Activated CD4-positive, CD25-positive, alpha-beta regulatory T cell treated with anti-CD3 and anti-CD28 coated beads, Interleukin-2, amount 50 U/mL, for 16 hours (primary cell): ENCODE results near the gene PMAIP1.

Experiments
- DNase-seq: peaks from one replicate; pipeline ENCODE4 v3.0.0-alpha.2; 2020; ENCODE audit warnings: low read depth, low spot score

Gene PMAIP1

GRCh38 chr18:59911600-59911999, 11.8 kb downstream of the PMAIP1 start:
- no peak for DNase-seq

GRCh38 chr18:59912007-59912550, 12.3 kb downstream of the PMAIP1 start:
- no peak for DNase-seq

DNA sequence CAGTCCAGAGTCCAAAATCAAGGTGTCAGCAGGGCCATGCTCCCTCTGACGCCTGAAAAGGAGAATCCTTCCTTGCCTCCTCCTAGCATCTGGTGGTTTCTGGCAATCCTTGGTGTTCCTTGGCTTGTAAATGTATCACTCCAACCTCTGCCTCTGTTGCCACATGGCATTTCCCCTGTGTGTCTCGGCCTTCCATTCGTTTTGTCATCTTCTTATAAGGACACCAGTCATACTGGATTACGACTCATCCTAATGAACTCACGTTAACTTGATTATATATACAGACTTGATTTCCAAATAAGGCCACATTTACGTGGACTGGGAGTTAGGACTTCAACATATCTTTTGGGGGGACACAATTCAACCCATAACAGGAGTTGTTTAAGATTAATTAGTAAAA, 15.8 kb downstream of the PMAIP1 start:
- DNase-seq, result no peak

DNA sequence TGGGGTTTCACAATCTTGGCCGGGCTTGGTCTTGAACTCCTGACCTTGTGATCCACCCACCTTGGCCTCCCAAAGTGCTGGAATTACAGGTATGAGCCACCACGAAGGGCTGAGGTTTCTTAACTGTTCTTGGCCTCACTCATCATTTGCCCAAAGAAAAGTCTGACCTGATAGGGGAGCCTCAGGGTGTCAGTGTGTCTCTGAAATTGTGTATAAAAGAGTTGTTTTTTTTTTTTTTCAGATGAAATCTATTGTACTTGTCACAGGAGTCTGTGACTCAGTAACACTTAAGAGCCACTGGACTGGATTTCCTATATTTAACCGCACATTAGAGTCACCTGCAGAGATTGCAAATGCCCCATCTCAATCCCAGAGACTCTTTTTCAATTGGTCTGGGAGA, 16.9 kb downstream of the PMAIP1 start:
- no peak for DNase-seq

GRCh38 chr18:59917422-59917821, 17.6 kb downstream of the PMAIP1 start:
- DNase-seq, result no peak

GRCh38 chr18:59918320-59918755, 18.5 kb downstream of the PMAIP1 start:
- no peak for DNase-seq

GRCh38 chr18:59918997-59919396, 19.2 kb downstream of the PMAIP1 start:
- no peak for DNase-seq

DNA sequence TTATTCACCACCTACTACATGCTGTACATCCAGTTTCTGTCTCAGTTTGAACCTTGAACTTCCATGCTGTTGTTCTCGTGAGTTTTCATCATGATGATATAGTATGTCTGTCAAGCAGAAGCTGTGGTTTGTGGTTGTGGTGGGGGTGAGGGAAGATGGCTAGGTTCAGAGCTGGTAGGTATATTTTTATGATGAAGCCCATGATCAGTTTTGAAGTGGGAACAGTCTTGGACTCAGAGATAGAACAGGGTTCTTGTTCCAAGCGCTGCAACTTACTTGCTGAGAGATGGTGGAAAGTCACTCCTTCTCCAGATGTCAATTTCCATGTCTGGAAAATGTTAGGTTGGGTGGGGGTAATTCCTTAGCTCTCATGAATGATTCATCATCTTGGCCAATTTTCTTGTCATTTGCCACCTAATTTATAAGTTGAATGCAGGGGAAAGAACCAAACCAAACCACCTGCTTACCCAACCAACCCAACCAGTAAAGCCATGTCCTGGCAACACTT, 21.6 kb downstream of the PMAIP1 start:
- DNase-seq, result no peak

DNA sequence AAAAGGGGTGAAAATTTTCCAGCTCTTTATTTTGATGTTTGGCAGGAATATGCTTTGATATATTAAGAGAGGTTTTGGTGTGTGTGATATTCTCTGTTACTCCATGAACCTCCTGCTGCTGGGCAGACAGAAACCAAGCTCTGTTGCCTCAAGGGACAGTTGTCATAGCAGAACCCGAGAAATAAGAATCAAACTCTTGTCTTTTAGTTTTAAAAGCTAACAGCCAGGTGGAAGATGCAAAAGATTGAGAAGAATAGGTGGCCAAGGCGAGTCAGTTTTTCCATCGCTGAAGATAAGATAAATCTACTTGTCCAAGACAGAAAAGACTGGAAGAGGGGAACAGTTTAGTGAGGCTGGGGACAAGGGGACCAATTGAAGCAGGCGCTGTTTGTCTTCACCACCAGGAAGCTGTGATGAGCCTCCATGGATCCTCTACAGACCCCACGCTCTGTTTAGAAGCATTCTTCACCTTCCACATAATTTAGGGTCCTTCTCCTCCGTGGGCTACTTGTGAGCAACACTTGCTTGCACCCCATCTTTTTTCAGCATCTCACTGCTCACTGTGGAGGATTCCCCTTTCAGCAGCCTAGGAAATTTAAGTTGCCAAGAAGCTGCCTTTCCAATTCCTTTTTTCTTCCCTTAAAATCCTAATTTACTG, 23.9 kb downstream of the PMAIP1 start:
- no peak for DNase-seq

DNA sequence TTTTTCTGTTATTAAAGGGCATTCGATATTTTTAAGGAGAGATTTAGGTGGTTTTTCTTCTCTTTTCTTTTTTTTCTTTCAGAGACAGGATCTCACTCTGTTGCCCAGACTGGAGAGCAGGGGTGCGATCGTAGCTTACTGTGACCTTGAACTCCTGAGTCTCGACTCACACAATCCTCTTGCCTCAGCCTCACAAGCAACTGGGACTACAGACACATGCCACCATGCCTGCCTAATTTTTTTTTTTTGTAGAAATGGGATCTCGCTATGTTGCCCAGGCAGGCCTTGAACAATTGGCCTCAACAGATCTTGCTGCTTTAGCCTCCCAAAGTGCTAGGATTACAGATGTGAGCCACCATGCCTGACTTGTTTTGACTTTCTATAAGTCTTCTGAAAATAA, 26.3 kb downstream of the PMAIP1 start:
- no peak for DNase-seq

DNA sequence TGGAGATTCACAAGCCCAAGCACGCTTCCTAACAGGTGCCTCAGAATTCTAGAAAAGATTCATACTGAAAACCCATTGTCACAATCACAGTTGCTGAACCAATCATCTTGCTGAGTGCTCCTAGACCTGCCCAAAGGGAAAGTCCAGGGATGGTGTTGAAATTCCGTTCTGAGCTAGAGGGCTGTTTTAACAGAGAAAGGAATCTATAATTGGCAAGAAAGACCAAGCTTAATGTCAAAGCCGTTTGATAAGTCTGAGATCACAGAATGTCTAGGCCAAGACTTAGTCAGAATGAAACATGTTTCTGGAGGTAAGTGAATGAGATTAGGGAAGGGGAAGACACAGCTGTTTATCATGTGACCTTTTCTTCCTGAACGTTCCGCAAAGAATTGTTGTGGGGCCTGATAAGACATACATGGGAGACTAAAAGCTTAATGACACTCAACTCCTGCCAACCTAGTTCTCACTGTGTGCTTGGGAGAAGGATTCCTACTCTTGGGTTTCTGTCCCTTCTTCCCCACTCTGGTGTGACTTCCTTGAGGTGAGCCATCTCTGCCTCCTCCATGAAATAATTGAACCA, 27.5 kb downstream of the PMAIP1 start:
- DNase-seq, result no peak

DNA sequence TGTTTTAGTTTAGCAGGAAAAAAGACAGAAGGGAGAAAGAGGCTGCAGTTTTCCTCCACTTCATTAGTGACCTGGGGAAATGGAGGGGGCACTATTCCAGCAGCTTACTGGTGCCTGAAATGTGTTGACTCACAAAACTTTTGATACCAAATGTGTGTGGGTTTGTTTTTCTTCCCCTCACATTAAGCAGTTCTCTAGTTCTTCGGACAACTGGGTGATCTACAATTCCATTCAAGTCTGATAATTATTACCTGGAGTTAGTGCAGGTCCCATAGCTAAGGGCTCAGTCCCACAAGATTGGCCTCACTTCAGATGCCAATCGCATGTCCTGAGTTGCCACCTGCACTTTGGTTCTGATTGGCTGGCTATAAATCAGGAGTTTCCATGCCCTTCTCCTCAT, 28.4 kb downstream of the PMAIP1 start:
- no peak for DNase-seq

DNA sequence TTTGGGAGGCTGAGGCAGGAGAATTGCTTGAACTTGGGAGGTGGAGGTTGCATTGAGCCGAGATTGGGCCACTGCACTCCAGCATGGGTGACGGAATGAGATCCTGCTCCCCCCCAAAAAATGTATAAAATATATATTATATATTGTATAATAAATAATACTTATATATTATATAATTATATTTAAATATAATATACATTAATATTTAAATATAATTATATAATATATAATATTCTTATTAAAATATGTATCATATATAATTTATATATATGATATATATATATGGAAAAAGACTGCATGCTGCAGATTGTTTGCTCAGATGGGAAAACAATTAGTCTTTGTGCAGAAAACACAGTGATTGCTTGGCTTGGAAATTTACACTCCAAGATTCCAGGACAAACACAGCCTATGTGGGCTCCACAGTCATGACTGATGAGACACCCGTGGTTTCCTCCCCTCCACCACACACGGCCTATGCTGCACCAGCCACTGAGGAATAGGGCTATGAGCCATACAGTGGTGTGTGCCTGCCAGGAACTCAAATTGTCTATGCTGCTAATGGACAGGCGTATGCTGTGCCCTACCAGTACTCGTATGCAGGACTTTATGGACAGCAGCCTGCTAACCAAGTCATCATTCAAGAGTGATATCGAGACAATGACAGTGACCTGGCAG, 30.0 kb downstream of the PMAIP1 start:
- no peak for DNase-seq

- no peak for DNase-seq
Observed at GRCh38 chr18:59932401-59932800, 32.6 kb downstream of the PMAIP1 start.

- no peak for DNase-seq
Observed at GRCh38 chr18:59938676-59939075, 38.9 kb downstream of the PMAIP1 start.

DNA sequence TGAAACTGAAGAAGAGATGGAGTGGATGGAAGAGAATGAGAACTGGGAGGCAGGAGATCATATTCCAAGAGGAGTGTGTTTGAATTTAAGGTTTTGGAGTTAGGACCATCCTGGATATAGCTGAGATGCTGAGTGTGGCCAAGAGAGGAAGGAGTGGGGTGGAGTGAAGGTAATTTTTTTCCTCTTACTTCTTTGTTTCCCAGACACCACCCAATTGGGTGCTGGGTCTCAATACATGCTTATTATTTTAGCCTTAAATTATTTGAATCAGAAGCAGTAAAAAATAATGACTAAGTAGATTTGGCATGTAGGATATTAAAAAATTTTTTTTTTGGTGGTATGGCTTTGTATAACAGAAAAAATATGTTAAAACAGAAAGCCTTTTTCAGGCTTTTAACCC, 39.3 kb downstream of the PMAIP1 start:
- DNase-seq, result no peak

- no peak for DNase-seq
Observed at GRCh38 chr18:59940068-59940467, 40.3 kb downstream of the PMAIP1 start.

- DNase-seq, result no peak
Observed at GRCh38 chr18:59941331-59941730, 41.5 kb downstream of the PMAIP1 start.

- DNase-seq, result no peak
Observed at GRCh38 chr18:59942601-59943000, 42.8 kb downstream of the PMAIP1 start.

DNA sequence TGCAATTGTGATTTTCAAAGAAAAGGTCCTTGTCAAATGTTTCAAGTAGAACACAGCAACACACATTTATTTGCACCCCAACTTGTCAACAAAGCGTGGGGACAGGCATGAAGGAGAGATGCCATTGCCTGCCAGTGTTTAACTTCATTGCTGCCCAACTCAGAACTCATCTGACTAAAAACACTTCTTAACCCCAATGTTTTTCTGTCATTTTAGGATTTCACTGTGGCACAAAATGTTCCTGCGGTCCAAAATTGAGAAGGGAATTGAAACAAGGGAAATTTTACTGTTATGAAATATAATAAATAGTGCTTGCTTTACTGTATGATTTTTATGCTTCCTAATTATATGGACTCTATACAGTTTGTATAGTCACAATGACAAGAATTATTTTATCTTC, 45.7 kb downstream of the PMAIP1 start:
- DNase-seq, result no peak

DNA sequence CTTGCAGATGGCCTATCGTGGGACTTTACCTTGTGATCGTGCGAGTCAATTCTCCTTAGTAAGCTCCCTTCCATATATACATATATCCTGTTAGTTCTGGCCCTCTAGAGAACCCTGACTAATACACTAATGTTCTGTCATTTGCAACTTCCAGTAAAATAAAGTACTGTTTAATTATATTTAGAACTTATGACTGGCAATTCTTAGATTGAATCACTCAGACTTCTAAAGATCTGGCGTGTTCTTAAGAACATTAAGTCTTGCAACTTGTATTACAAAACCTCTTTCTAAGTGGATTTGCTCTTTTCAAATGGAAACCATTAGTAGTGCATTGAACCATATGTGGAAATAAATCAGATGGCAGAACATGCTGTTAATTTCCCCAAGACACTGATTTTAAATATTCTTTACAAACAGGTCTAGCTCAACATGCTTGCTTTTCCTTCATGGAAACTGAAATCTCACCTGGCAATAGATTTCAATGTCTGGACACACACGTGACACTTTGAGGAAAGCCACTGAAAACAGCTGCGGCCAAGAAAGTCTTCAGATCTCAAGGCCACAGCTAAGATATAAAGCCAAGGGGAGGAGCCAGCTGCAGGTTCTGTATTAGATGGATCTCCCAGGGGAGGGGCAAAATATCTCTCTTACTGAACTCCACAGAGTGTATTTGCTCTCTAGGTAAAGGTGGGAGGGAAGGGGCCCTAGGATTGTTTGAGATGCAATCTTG, 50.6 kb downstream of the PMAIP1 start:
- no peak for DNase-seq

DNA sequence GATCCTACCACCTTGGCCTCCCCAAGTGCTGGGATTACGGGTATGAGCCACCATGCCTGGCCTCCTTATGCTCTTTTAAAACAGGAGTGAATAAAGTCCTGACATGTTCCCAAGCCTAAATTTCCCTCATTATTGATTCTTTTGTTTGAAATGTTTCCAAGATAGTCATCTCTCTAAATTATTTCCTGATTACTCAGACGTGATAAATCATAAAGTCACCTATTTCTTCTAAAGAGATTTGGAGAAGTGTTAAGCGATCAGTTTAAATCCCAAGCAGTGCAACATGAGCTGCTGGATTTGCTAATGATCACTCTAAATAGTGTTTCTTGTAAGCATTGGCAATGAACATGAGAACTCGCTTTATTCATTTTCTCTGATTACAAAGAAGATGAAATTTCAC, 51.8 kb downstream of the PMAIP1 start:
- DNase-seq, result no peak
